CD4-positive, alpha-beta T cell treated with Interleukin-4 for 1 hour (primary cell): ENCODE results near the gene ITPK1.

Experiments
- DNase-seq, 2 donors: peaks; one replicate each; pipeline ENCODE4 v3.0.0-alpha.2; 2020 to 2022

Gene ITPK1

GRCh38 chr14:93040443-93040842 lies 75.3 kb downstream of the ITPK1 start:
- DNase-seq, result no peak

GRCh38 chr14:93039649-93040315 lies 75.9 kb downstream of the ITPK1 start:
- no peak for DNase-seq

GRCh38 chr14:93037351-93037750 lies 78.4 kb downstream of the ITPK1 start:
- DNase-seq, result no peak

GRCh38 chr14:93036652-93037345 lies 78.9 kb downstream of the ITPK1 start:
- no peak for DNase-seq

GRCh38 chr14:93035917-93036651 lies 79.6 kb downstream of the ITPK1 start:
- no peak for DNase-seq

- no peak for DNase-seq
Measured at GRCh38 chr14:93035585-93035916, 80.2 kb downstream of the ITPK1 start.

- no peak for DNase-seq
Measured at GRCh38 chr14:93034671-93034994, 81.1 kb downstream of the ITPK1 start.

GRCh38 chr14:93033983-93034670 lies 81.6 kb downstream of the ITPK1 start:
- peak; percentile 42 to 53 for DNase-seq

- DNase-seq, result no peak
Measured at GRCh38 chr14:93033084-93033982, 82.4 kb downstream of the ITPK1 start.

- DNase-seq, result peak in 1 of 2 donors; percentile 73
Measured at GRCh38 chr14:93032421-93032936, 83.2 kb downstream of the ITPK1 start.

GRCh38 chr14:93031505-93032315 lies 84.0 kb downstream of the ITPK1 start:
- no peak for DNase-seq

- DNase-seq, result no peak
Measured at GRCh38 chr14:93030761-93031160, 85.0 kb downstream of the ITPK1 start.

GRCh38 chr14:93029911-93030508 lies 85.7 kb downstream of the ITPK1 start:
- no peak for DNase-seq

- no peak for DNase-seq
Measured at GRCh38 chr14:93029417-93029816, 86.3 kb downstream of the ITPK1 start.

GRCh38 chr14:93028724-93029076 lies 87.0 kb downstream of the ITPK1 start:
- no peak for DNase-seq

- DNase-seq, result no peak
Measured at GRCh38 chr14:93027810-93028723, 87.7 kb downstream of the ITPK1 start.

GRCh38 chr14:93026339-93026738 lies 89.4 kb downstream of the ITPK1 start:
- DNase-seq, result no peak

- no peak for DNase-seq
Measured at GRCh38 chr14:93025055-93025454, 90.7 kb downstream of the ITPK1 start.

- no peak for DNase-seq
Measured at GRCh38 chr14:93024493-93024892, 91.2 kb downstream of the ITPK1 start.
